Measurements from ENCODE around the gene MAGI3. TPM values are rescaled to one million over a fixed set of nuclear protein-coding genes. Genes with fewer than 3 reads are reported as not detected.

MAGI3 gene
- total RNA-seq (10 to 100 TPM in 1 of 9 donors, 1 to 10 TPM in 8; 6.0 to 10.0 (median 8.1) TPM), polyA plus RNA-seq (1 to 10 TPM; 2.1 to 4.9 TPM)
- long read RNA-seq, donor 1, full-length matches to known transcripts = 4 of 9 reads
- long read RNA-seq, donor 1, partial matches to known transcripts = 2 of 9 reads
- long read RNA-seq, donor 1, other reads (novel, unspliced or antisense) = 3 of 9 reads
- long read RNA-seq, donor 2, full-length matches to known transcripts = 2 of 4 reads
- long read RNA-seq, donor 2, partial matches to known transcripts = 1 of 4 reads
- long read RNA-seq, donor 2, other reads (novel, unspliced or antisense) = 1 of 4 reads
- long read RNA-seq, donor 3, full-length matches to known transcripts = 14 of 19 reads
- long read RNA-seq, donor 3, partial matches to known transcripts = 2 of 19 reads
- long read RNA-seq, donor 3, other reads (novel, unspliced or antisense) = 3 of 19 reads

GRCh38 chr1:113389953-113390834, at the start of gene MAGI3:
Gene MAGI3, plus strand, starts transcription at chr1:113390515. Its CDS starts 519 bp downstream, at chr1:113391034.
- H3K4me3 ChIP-seq = peak within 1 kb of the TSS; percentile 78 to 98 (median 91)
- 0 to 1% (median 1%) methylated on average over 54 to 89 of the region's 89 CpGs for WGBS, 4 donors
- H3K9me3 ChIP-seq = peaks cover 0 to 4% (median 0%) of the 10 kb centered on the region in 12 donors
- H3K27ac ChIP-seq = peak within 1 kb of the TSS; percentile 12 to 93 (median 88)
- H3K4me1 ChIP-seq = peaks cover 0 to 39% (median 21%) of the 10 kb centered on the region in 12 donors
- TF ChIP-seq, protein P1, sequence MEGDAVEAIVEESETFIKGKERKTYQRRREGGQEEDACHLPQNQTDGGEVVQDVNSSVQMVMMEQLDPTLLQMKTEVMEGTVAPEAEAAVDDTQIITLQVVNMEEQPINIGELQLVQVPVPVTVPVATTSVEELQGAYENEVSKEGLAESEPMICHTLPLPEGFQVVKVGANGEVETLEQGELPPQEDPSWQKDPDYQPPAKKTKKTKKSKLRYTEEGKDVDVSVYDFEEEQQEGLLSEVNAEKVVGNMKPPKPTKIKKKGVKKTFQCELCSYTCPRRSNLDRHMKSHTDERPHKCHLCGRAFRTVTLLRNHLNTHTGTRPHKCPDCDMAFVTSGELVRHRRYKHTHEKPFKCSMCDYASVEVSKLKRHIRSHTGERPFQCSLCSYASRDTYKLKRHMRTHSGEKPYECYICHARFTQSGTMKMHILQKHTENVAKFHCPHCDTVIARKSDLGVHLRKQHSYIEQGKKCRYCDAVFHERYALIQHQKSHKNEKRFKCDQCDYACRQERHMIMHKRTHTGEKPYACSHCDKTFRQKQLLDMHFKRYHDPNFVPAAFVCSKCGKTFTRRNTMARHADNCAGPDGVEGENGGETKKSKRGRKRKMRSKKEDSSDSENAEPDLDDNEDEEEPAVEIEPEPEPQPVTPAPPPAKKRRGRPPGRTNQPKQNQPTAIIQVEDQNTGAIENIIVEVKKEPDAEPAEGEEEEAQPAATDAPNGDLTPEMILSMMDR (IDR thresholded peaks at IDR 0.05) = peak in 1 of 12 donors; percentile 11
- peak in 1 of 2 donors; percentile 87 for TF ChIP-seq POLR2A (IDR thresholded peaks at IDR 0.05)
- peak; percentile 96 to 98 (median 97) for ATAC-seq
- DNase-seq = peak; percentile 98
- intact Hi-C loops (cut with DNase I) = loop anchor here in 8 of 10 donors (2.0 to 10.0 kb wide), 7 partner anchors 165 to 287 kb away; no protein-coding TSS in a partner anchor
- peaks cover 0 to 5% (median 0%) of the 10 kb centered on the region in 9 donors for H3K27me3 ChIP-seq
- no peaks in the 10 kb centered on the region for H3K36me3 ChIP-seq

GRCh38 chr1:113353580-113353979, 36.7 kb upstream of the MAGI3 start:
- ATAC-seq (peak in 1 of 4 donors; percentile 24), DNase-seq (no peak)
- H3K36me3 ChIP-seq = no peaks in the 10 kb centered on the region
- TF ChIP-seq, protein P1 (IDR thresholded peaks at IDR 0.05) = no peak
- no peak for TF ChIP-seq POLR2A (IDR thresholded peaks at IDR 0.05)
- H3K4me3 ChIP-seq = no peak overlapping the region
- 36 to 54% (median 49%) methylated on average over 2 of the region's 2 CpGs for WGBS, 4 donors
- no peaks in the 10 kb centered on the region for H3K4me1 ChIP-seq
- no peaks in the 10 kb centered on the region for H3K9me3 ChIP-seq
- H3K27me3 ChIP-seq = no peaks in the 10 kb centered on the region
- H3K27ac ChIP-seq = no peak overlapping the region
- intact Hi-C loops (cut with DNase I) = loop anchor here in 1 of 10 donors (10.0 kb wide), 1 partner anchor 49 kb away; no protein-coding TSS in a partner anchor

DNA sequence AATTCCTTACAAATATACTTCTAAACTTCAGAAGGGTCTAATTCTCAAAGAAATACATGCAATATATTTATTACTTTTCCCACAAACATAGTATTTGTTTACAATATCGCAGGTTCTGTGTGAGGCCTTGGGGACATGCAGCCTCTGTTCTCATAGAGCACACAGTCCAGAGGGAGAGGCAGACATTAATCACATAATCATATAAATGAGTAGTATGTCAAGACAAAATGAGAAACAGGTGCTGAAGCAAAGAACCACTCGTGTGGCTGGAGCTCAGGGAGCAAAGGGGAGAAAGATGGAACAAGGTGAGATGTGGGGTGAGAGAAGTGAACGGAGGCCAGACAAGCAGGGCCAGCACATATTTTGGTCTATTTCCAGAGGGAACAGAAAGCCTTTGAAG, 26.4 kb upstream of the MAGI3 start:
- ATAC-seq (no peak), DNase-seq (no peak)
- no peak overlapping the region for H3K27ac ChIP-seq
- no peak for TF ChIP-seq POLR2A (IDR thresholded peaks at IDR 0.05)
- TF ChIP-seq, protein P1 (IDR thresholded peaks at IDR 0.05) = no peak
- 70 to 79% (median 77%) methylated on average over 3 of the region's 3 CpGs for WGBS, 4 donors
- no peaks in the 10 kb centered on the region for H3K36me3 ChIP-seq
- no peak overlapping the region for H3K4me3 ChIP-seq
- intact Hi-C loops (cut with DNase I) = loop anchor here in 1 of 10 donors (10.0 kb wide), 1 partner anchor 101 kb away; no protein-coding TSS in a partner anchor
- no peaks in the 10 kb centered on the region for H3K27me3 ChIP-seq
- H3K4me1 ChIP-seq = no peaks in the 10 kb centered on the region
- H3K9me3 ChIP-seq = peaks cover 0 to 5% (median 0%) of the 10 kb centered on the region in 12 donors
